HG03439 (cell line): ENCODE measurements around the gene ACVRL1.

Experiments used
- ATAC-seq: cut with Tn5 transposase; IDR thresholded peaks from one replicate; pipeline ENCODE4 v1.9.1; 2021; ENCODE audit warnings: mild to moderate bottlenecking, moderate library complexity; ENCODE audit not compliant: unreplicated experiment

The ACVRL1 gene

GRCh38 chr12:51914034-51914923, 7.0 kb downstream of the ACVRL1 start:
- no peak for ATAC-seq

DNA sequence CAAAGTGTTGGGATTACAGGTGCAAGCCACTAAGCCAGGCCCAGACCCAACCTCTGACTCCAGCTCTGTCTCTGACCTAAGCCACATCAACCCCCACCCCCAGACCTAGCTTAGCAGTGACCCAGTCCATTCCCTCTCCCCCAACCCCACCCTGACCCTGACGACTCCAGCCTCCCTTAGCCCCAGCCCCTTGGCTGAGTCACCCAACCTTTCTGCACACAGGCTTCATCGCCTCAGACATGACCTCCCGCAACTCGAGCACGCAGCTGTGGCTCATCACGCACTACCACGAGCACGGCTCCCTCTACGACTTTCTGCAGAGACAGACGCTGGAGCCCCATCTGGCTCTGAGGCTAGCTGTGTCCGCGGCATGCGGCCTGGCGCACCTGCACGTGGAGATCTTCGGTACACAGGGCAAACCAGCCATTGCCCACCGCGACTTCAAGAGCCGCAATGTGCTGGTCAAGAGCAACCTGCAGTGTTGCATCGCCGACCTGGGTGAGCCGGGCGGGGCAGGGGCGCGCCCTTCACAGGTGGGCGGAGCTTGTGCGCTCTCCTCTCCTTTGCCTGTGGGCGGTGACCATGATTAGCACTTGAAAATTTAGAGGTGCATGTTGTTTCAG, 7.8 kb downstream of the ACVRL1 start:
- no peak for ATAC-seq

GRCh38 chr12:51915951-51916350, 8.6 kb downstream of the ACVRL1 start:
- ATAC-seq = no peak

GRCh38 chr12:51917041-51917590, 9.8 kb downstream of the ACVRL1 start:
- ATAC-seq = no peak

GRCh38 chr12:51917746-51918453, 10.6 kb downstream of the ACVRL1 start:
- no peak for ATAC-seq

DNA sequence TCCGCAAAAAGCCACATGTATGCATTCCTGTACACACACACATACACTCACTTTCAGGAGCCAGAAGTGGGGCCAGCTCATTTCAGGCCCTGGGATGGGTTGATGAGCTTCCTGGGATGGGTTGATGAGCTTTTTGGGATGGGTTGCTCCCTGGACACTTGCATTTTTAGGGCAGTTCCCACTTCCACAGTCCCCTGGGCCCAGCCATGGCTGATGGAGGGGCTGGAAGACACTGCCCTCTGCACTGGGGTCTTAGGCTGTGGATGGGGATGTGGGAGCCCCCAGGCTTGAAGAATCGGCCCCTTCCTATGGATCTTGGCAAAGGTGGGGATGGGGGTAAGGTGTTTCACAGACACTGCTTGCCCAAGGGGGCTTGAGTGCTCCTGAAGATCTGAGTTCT, 12.7 kb downstream of the ACVRL1 start:
- ATAC-seq = no peak

DNA sequence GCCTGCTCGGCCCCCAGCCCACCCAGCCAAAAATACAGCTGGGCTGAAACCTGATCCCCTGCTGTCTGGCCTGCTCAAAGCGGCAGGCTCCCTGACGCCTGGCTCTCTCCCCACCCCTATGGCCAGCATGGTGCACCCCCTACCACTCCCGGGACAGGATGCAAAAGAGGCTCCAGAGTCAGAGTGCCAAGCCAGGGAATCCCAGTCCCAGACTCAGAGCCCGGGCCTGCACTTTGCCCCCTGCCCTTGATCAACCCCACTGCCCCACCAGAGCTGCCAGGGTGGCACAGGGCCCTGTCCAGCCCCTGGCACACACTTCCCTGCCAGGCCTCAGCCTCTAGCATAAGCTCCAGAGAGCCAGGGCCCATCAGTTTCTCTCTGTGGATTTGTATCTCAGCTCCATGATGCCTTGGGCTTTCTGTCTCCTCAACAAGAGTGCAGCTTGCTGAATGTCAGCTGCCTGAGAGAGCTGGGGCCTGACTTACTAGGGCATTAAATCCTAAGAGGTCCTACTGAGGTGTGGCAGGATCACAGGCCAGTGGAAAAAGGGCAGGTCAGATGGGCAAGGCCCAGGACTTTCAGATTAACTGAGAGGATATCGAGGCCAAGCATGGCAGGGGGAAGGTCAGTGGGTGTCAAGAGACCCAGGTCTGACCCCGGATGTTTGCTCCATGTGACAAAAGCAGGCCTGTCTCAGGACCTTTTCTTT, 13.9 kb downstream of the ACVRL1 start:
- no peak for ATAC-seq

- no peak for ATAC-seq
Measured at GRCh38 chr12:51922146-51922545, 14.8 kb downstream of the ACVRL1 start.

DNA sequence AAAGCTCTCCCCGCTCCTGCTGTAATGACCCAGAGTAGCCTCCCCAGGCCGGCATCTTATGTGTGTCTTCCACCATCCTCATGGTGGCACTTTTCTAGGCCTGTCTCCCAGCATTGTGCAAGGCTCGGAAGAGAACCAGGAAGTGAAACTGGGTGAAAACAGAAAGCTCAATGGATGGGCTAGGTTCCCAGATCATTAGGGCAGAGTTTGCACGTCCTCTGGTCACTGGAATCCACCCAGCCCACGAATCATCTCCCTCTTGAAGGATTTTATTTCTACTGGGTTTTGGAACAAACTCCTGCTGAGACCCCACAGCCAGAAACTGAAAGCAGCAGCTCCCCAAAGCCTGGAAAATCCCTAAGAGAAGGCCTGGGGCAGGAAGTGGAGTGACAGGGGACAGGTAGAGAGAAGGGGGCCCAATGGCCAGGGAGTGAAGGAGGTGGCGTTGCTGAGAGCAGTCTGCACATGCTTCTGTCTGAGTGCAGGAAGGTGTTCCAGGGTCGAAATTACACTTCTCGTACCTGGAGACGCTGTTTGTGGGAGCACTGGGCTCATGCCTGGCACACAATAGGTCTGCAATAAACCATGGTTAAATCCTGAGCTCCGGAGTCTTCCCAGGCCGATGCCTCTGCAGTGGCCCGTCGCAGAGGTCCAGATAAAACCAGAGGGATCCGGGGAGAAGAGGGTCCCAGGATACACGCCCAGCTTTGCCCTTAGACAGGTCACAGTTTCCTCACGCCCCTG, 15.6 kb downstream of the ACVRL1 start:
- no peak for ATAC-seq

- no peak for ATAC-seq
Measured at GRCh38 chr12:51923506-51924365, 16.4 kb downstream of the ACVRL1 start.

DNA sequence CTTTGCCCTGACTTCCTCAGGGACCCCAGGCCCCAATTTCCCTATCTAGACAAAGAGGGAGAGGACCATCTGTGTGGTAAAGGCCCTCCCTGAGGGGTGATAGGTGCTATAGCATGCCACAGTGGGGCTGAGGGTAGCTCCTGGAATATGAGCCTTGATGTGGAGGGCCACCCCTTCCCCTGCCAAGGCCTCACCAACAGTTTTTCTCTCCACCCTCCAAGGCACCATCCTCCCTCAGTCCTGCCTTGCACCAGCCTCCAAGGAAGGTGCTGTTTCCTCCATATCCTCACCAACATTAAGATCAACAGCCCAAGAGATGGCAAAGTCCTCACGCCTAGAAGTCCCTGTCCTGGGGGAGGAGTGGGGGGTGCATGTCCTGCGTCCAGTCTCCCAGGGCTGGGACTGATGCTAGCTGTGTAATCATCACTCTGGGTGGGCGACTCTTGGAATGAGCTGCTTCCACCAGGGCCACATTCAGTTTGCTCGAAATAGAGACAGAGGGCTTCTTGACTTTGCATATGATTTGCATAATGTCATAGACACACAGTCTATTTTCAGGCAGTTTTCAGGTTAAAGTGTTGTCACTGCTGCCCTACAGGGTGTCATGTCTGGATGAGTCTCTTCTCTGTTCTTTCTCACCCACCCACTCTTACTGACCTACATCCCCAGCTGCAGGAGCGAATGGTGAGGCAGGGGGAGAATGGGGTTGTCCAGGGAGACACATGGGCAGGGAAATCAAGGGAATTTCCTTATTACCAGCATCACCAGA, 17.4 kb downstream of the ACVRL1 start:
- ATAC-seq = peak; percentile 44

DNA sequence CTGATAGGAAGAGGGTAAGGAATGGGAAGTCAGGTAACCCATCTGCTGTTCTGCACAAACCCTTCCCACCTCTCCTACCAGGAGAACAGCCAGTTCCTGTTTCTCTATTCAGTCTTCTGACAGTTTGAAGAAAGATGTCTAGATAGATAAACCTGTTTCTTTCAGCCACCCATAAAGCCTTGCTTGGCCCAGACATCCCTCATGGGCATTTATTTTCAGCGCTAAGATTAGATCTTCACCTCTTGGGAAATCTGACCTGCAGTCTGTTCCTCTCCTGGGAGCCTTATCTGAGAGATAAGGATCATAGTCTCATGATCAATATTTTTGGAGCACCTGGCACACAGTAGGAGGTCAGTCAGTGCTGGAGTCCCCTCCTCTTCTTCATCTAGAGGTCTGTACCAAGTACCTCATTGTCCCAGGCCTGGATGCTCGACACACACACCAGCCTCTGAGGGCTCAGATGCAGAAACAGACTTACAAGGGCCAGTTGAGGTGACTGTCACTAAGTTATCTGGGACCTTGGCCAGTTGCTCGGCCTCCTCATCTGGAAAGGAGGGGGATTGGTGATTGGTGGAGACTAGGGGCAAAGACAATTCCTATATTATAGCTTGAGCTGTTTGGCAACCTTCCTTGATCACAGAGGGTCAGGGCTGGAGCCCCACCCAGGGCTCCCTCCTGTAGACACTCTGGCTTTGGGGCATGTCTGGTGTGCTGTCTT, 18.2 kb downstream of the ACVRL1 start:
- no peak for ATAC-seq

DNA sequence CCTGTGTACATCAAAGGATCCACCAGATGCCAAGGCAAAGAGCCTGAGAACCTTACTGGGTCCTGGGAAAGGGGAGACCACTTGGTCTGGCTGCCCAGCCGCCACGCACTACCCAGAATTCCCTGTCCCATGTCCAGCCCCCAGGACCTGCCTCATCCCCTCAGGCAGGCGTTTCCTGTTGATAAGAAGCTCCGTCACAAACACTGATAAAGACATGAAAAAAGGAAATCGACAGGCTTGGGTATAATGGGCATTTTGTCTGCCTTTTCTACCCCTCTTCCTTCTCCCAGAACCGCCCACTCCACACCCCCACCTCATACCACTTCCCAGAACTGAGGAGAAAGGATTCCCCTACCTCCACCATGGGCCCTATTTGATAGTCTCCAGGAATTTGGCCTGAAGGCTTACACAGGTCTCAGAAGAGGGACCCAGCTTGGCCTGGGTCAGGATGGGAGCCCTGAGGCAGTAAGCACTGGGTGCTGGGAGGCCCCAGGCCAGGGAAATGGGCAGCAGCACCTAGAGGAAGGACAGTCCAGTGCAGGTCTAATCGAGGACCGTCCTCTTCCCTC, 18.8 kb downstream of the ACVRL1 start:
- ATAC-seq = no peak

DNA sequence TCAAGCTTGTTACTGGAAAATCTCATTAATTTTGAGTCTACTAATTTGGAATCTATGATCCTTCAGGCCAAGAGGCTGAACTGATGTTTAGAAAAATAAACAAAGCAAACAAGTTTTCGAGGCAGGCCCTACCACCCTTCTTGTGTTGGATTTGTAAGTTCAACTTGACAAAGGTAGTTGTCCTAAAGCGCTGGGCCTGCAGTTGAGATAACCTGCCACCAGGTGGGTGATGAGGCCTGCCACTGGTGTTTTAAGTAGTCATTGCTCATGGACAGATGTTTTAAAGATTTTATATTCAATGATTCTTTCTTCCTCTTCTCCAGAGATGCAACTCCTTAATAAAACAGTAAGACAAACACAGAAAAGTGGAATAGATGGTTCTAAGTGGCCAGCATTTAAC, 19.4 kb downstream of the ACVRL1 start:
- no peak for ATAC-seq

DNA sequence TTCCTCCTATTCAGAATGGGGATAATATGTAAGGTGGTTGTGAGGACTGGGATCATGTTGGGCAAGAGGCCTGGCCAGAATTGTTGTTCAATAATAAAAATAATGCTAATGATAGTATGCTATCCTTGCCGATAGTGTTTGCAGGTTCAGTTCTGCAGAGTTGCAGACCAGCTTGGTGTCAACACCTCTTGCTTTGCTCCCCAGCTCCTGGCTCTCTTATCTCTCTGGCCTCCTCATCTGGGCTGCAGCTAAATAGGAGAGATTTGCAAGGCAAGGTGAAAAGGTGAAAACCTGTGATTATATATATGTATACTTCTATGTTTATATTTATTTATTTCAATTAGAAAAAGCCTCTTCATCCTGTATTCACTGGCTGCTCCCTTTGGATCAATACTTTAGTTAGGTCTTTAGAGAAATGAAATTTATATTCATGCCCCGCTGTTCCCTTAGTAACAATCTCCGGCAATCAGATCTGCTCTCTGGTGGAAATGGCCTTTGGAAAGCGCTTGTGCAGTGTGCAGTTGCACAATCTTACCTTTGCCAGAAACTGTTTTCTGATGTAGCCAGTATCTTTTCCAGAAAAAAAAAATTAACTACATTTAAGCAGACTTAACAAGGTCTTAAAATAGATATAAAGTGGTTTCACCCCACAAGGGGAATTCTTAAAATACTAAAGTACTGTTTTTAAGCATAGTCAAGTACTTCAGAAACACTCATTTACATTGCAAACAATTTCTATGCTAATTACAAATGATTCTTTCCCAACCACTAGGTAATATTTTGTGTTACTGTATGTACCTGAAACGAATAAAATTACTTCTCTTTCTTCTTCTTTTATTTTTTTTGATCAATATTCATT, 25.1 kb downstream of the ACVRL1 start:
- ATAC-seq = no peak

- ATAC-seq = no peak
Measured at GRCh38 chr12:51934080-51934479, 26.8 kb downstream of the ACVRL1 start.

- ATAC-seq = no peak
Measured at GRCh38 chr12:51937926-51938325, 30.6 kb downstream of the ACVRL1 start.
